ENCODE data around the gene TBKBP1. TPM values are rescaled to one million over a fixed set of nuclear protein-coding genes. Genes with fewer than 3 reads are reported as not detected.
A peak's percentile ranks its signal among the peaks of the same experiment; 100 is the strongest.
"Not testable (repeated sequence)": the region's sequence is repeated elsewhere in the genome, so short reads cannot be mapped to it uniquely, and the experiment has no call there.

TBKBP1 gene
- polyA plus RNA-seq, 4 donors = 23.5 to 31.4 (median 27.1) TPM

GRCh38 chr17:47676199-47676472 lies 17.8 kb upstream of the TBKBP1 start:
- DNase-seq (ENCODE audit: low read depth in 4 of 4, low spot score in 3 of 4) = no peak

- no peak for DNase-seq (ENCODE audit: low read depth in 4 of 4, low spot score in 3 of 4)
Observed at GRCh38 chr17:47676510-47677165, 17.3 kb upstream of the TBKBP1 start.

- no peak for DNase-seq (ENCODE audit: low read depth in 4 of 4, low spot score in 3 of 4)
Observed at GRCh38 chr17:47678196-47678595, 15.8 kb upstream of the TBKBP1 start.

- no peak for DNase-seq (ENCODE audit: low read depth in 4 of 4, low spot score in 3 of 4)
Observed at GRCh38 chr17:47682138-47682537, 11.8 kb upstream of the TBKBP1 start.

GRCh38 chr17:47682727-47683126 lies 11.2 kb upstream of the TBKBP1 start:
- not testable (repeated sequence) for DNase-seq (ENCODE audit: low read depth in 4 of 4, low spot score in 3 of 4)

- DNase-seq (ENCODE audit: low read depth in 4 of 4, low spot score in 3 of 4) = no peak
Observed at GRCh38 chr17:47684025-47684424, 9.9 kb upstream of the TBKBP1 start.

- DNase-seq (ENCODE audit: low read depth in 4 of 4, low spot score in 3 of 4) = no peak
Observed at GRCh38 chr17:47684535-47685193, 9.3 kb upstream of the TBKBP1 start.

- no peak for DNase-seq (ENCODE audit: low read depth in 4 of 4, low spot score in 3 of 4)
Observed at GRCh38 chr17:47685556-47686275, 8.2 kb upstream of the TBKBP1 start.

GRCh38 chr17:47686276-47686635 lies 7.7 kb upstream of the TBKBP1 start:
- DNase-seq (ENCODE audit: low read depth in 4 of 4, low spot score in 3 of 4) = no peak

GRCh38 chr17:47686664-47687327 lies 7.2 kb upstream of the TBKBP1 start:
- DNase-seq (ENCODE audit: low read depth in 4 of 4, low spot score in 3 of 4) = no peak

- DNase-seq (ENCODE audit: low read depth in 4 of 4, low spot score in 3 of 4) = no peak
Observed at GRCh38 chr17:47687328-47687690, 6.7 kb upstream of the TBKBP1 start.

GRCh38 chr17:47687748-47688147 lies 6.2 kb upstream of the TBKBP1 start:
- DNase-seq (ENCODE audit: low read depth in 4 of 4, low spot score in 3 of 4) = no peak

GRCh38 chr17:47690121-47690520 lies 3.8 kb upstream of the TBKBP1 start:
- no peak for DNase-seq (ENCODE audit: low read depth in 4 of 4, low spot score in 3 of 4)

GRCh38 chr17:47692137-47692894 lies 1.6 kb upstream of the TBKBP1 start:
- no peak for DNase-seq (ENCODE audit: low read depth in 4 of 4, low spot score in 3 of 4)

GRCh38 chr17:47692895-47693730 lies 848 bp upstream of the TBKBP1 start:
- DNase-seq (ENCODE audit: low read depth in 4 of 4, low spot score in 3 of 4) = no peak

- peak in 1 of 4 donors; percentile 45 for DNase-seq (ENCODE audit: low read depth in 4 of 4, low spot score in 3 of 4)
Observed at GRCh38 chr17:47694581-47695428, 844 bp downstream of the TBKBP1 start.

GRCh38 chr17:47695429-47696376 lies 1.7 kb downstream of the TBKBP1 start:
- no peak for DNase-seq (ENCODE audit: low read depth in 4 of 4, low spot score in 3 of 4)
